Measurements from ENCODE around the gene TATDN3.

DNA sequence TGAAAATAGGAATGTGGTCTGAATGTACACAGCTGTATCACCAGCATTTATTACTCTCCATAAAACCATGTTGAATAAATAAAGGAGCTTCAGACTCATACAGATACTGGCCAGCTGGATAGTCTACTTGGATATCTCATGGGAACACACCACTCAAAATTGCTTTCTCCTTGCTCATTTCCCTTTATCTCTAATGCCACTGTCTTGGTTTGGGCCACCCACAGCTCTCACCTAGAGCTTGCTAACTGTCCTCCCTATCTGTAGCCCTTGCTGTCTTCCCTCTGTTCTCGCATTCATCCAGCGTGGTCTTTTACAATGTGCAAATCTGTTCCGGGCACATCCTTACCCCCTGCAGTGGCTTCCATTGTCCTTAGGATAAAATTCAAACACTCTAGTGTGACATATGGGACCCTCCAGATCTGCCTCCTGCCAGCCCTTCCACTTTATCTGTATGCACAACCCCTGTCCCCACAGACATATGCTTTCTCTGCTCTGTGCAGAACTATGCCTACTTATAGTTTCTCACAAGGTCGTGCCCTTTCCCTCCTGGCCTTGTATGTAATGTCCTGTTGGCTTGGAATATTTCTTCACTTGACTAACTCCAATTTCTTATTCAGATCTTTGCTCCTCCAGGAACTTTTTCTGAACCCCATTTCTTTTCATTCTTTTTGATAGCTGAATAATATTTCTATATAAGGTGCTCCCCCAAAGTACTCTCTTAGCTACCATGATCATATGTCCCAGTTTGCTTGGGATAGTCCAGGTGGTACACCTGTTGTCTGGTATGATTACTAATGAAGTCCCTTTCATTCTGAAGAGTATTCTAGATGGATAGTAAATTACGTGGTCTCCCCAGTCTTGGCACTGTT lies 69.3 kb downstream of the TATDN3 start:
- TF ChIP-seq, protein P1, sequence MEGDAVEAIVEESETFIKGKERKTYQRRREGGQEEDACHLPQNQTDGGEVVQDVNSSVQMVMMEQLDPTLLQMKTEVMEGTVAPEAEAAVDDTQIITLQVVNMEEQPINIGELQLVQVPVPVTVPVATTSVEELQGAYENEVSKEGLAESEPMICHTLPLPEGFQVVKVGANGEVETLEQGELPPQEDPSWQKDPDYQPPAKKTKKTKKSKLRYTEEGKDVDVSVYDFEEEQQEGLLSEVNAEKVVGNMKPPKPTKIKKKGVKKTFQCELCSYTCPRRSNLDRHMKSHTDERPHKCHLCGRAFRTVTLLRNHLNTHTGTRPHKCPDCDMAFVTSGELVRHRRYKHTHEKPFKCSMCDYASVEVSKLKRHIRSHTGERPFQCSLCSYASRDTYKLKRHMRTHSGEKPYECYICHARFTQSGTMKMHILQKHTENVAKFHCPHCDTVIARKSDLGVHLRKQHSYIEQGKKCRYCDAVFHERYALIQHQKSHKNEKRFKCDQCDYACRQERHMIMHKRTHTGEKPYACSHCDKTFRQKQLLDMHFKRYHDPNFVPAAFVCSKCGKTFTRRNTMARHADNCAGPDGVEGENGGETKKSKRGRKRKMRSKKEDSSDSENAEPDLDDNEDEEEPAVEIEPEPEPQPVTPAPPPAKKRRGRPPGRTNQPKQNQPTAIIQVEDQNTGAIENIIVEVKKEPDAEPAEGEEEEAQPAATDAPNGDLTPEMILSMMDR (IDR thresholded peaks at IDR 0.05; ENCODE audit: poor library complexity, severe bottlenecking), result no peak
- TF ChIP-seq EP300 (conservative IDR thresholded peaks at IDR 0.05; ENCODE audit: poor library complexity, severe bottlenecking), result no peak
- no peak for TF ChIP-seq SMC3 (conservative IDR thresholded peaks at IDR 0.05; ENCODE audit: poor library complexity)

Data from neural cell (in vitro differentiated cells).